HCT116 (cell line): ENCODE results near the gene SLC25A28.

ENCODE experiments used
- POLR2A ChIP-seq: IDR thresholded peaks from 2 replicates; pipeline ENCODE4 v1.7.0; 2011; ENCODE audit warnings: borderline replicate concordance; ENCODE audit not compliant: insufficient read depth, insufficient read length; ENCODE audit errors: extremely low read depth
- POLR2AphosphoS5 ChIP-seq: IDR thresholded peaks from 2 replicates; pipeline ENCODE4 v1.6.1; 2011; ENCODE audit warnings: mild to moderate bottlenecking, low read depth, low read length, moderate library complexity
- SRF ChIP-seq: IDR thresholded peaks from 2 replicates; pipeline ENCODE4 v1.6.1; 2012; ENCODE audit warnings: low read depth
- ZBTB33 ChIP-seq: IDR thresholded peaks from 2 replicates; pipeline ENCODE4 v1.6.1; 2011; ENCODE audit warnings: mild to moderate bottlenecking, low read length, moderate library complexity; ENCODE audit not compliant: insufficient replicate concordance; ENCODE audit errors: extremely low read depth
- ZNF274 ChIP-seq: fragments of 200-500 bp; sonication (Bioruptor generic); IDR thresholded peaks from 2 replicates; pipeline ENCODE4 v1.6.1; 2014; ENCODE audit warnings: mild to moderate bottlenecking, low read depth, low read length, inconsistent platforms
- TF ChIP-seq, protein P1 (sequence below), 3 experiments: fragments of 200-600 bp in 1 of 3; sonication (generic) in 1 of 3; IDR thresholded peaks in 2 of 3; conservative IDR thresholded peaks in 1 of 3; 2 replicates each; pipeline ENCODE4 v1.5.1; 2012 to 2017; ENCODE audit warnings: low read depth in 2 of 3, low read length in 2 of 3, antibody characterized with exemption in 1 of 3, borderline replicate concordance in 1 of 3, control low read depth in 1 of 3, mild to moderate bottlenecking in 1 of 3, mixed read lengths in 1 of 3, mixed run types in 1 of 3, moderate library complexity in 1 of 3; ENCODE audit not compliant: insufficient read depth in 1 of 3
- TF ChIP-seq, protein P2 (sequence below): IDR thresholded peaks from 2 replicates; pipeline ENCODE4 v1.6.1; 2012

DNA sequence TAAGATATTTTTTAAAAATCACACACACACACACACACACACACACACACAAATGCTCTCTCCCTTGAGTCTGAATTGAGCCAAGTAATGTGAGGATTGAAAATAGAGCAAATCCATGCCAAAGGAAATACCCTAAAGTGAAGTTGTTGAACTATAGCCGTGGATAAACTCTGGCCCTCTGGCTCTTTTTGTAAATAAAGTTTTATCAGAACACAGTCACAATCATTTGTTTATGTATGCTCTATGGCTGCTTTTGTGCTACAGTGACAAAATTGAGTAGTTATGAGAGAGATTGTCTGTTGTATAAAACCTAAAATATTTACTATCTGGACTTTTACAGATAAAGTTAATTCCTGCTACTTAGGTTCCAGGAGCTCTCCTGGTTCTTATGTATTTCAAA is 48.4 kb downstream of the SLC25A28 start:
- TF ChIP-seq, protein P1, sequence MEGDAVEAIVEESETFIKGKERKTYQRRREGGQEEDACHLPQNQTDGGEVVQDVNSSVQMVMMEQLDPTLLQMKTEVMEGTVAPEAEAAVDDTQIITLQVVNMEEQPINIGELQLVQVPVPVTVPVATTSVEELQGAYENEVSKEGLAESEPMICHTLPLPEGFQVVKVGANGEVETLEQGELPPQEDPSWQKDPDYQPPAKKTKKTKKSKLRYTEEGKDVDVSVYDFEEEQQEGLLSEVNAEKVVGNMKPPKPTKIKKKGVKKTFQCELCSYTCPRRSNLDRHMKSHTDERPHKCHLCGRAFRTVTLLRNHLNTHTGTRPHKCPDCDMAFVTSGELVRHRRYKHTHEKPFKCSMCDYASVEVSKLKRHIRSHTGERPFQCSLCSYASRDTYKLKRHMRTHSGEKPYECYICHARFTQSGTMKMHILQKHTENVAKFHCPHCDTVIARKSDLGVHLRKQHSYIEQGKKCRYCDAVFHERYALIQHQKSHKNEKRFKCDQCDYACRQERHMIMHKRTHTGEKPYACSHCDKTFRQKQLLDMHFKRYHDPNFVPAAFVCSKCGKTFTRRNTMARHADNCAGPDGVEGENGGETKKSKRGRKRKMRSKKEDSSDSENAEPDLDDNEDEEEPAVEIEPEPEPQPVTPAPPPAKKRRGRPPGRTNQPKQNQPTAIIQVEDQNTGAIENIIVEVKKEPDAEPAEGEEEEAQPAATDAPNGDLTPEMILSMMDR (IDR thresholded peaks at IDR 0.05 in 2 of 3, conservative IDR thresholded peaks at IDR 0.05 in 1 of 3; ENCODE audit: borderline replicate concordance in 1 of 3, insufficient read depth in 1 of 3, low read depth in 2 of 3, low read length in 2 of 3) = no peak
- no peak for TF ChIP-seq POLR2AphosphoS5
- TF ChIP-seq, protein P2, sequence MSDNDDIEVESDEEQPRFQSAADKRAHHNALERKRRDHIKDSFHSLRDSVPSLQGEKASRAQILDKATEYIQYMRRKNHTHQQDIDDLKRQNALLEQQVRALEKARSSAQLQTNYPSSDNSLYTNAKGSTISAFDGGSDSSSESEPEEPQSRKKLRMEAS = no peak
- TF ChIP-seq POLR2A = no peak
- TF ChIP-seq ZBTB33 = no peak
- no peak for TF ChIP-seq ZNF274
- no peak for TF ChIP-seq SRF
